ENCODE results near the gene CDK5. TPM values are rescaled to one million over a fixed set of nuclear protein-coding genes. Genes with fewer than 3 reads are reported as not detected.
A peak's percentile ranks its signal among the peaks of the same experiment; 100 is the strongest.

CDK5 gene
- total and polyA plus RNA-seq, 9 of the 15 experiments (the other 6 are each of a cell fraction or from before 2014, with no cell fraction given): 3.2 to 38.0 (median 27.5) TPM

DNA sequence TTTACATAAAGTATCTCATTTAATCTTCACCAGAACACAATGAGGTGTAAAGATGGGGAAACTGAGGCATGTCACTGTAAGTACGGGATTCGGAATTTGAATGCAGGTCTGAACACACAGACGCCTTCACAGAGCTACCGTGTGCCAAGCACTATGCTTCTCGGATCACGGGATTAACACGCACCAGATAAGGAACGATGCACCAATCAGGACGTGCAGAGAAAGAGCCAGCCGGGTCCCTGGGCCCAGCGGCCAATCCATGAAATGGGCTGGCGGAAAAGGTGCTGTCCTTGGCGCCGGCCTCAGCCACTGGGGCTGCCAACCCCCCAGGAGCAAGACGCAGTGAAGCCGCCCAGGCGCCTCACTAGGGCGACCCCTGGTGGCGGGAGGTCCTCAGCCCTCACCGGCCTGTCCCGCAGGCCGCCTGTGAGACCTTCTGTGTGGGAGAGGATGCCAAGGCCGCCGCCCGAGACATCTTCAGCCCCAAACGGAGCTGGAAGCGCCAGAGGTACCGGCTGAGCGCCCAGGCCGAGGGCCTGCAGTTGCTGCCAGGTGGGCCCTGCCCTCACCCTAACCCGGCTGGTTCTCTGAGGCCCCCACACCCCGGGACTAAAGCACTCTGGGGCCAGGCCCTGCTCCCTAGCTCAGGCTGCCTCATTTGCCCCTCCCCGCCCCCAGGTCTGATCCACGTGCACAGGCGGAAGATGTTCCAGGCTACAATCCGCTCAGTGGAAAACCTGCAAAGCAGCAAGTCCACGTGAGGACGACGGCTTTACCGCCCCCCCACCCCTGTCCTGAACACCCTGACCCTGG is 49.0 kb downstream of the CDK5 start (continued):
- peak; percentile 94 for TF ChIP-seq TOE1 (IDR thresholded peaks at IDR 0.05; ENCODE audit: borderline replicate concordance)
- peak; percentile 95; the same call in 1 of the 2 replicates for TF ChIP-seq TOE1 (CRISPR knock-in tag; IDR thresholded peaks at IDR 0.05; ENCODE audit: borderline replicate concordance, low read depth)
- TF ChIP-seq, protein P1, sequence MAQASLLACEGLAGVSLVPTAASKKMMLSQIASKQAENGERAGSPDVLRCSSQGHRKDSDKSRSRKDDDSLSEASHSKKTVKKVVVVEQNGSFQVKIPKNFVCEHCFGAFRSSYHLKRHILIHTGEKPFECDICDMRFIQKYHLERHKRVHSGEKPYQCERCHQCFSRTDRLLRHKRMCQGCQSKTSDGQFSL (CRISPR knock-in tag; IDR thresholded peaks at IDR 0.05): peak; percentile 86; the same call in 1 of the 2 replicates
- TF ChIP-seq, protein P1 (tag; IDR thresholded peaks at IDR 0.05): peak; percentile 12 to 66; a peak in 1 of 4 replicates
- TF ChIP-seq, protein P2, sequence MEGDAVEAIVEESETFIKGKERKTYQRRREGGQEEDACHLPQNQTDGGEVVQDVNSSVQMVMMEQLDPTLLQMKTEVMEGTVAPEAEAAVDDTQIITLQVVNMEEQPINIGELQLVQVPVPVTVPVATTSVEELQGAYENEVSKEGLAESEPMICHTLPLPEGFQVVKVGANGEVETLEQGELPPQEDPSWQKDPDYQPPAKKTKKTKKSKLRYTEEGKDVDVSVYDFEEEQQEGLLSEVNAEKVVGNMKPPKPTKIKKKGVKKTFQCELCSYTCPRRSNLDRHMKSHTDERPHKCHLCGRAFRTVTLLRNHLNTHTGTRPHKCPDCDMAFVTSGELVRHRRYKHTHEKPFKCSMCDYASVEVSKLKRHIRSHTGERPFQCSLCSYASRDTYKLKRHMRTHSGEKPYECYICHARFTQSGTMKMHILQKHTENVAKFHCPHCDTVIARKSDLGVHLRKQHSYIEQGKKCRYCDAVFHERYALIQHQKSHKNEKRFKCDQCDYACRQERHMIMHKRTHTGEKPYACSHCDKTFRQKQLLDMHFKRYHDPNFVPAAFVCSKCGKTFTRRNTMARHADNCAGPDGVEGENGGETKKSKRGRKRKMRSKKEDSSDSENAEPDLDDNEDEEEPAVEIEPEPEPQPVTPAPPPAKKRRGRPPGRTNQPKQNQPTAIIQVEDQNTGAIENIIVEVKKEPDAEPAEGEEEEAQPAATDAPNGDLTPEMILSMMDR (IDR thresholded peaks at IDR 0.05 in 2 of 3, conservative IDR thresholded peaks at IDR 0.05 in 1 of 3; ENCODE audit: insufficient read depth in 2 of 3, low read depth in 1 of 3, low read length in 3 of 3): peak; percentile 98 to 100 (median 99)
- peak; percentile 41; the same call in 1 of the 2 replicates for TF ChIP-seq NFE2 (IDR thresholded peaks at IDR 0.05; ENCODE audit: low read depth)
- TF ChIP-seq, protein P3, sequence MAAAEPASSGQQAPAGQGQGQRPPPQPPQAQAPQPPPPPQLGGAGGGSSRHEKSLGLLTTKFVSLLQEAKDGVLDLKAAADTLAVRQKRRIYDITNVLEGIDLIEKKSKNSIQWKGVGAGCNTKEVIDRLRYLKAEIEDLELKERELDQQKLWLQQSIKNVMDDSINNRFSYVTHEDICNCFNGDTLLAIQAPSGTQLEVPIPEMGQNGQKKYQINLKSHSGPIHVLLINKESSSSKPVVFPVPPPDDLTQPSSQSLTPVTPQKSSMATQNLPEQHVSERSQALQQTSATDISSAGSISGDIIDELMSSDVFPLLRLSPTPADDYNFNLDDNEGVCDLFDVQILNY (CRISPR knock-in tag; IDR thresholded peaks at IDR 0.05): peak; percentile 21; the same call in 1 of the 2 replicates
- TF ChIP-seq ZNF124 (CRISPR knock-in tag; IDR thresholded peaks at IDR 0.05): no peak
- no peak for TF ChIP-seq HNRNPLL (IDR thresholded peaks at IDR 0.05; ENCODE audit: low read depth, low read length, poor library complexity, severe bottlenecking)
- TF ChIP-seq ZNF586 (CRISPR knock-in tag; conservative IDR thresholded peaks at IDR 0.05): no peak
- TF ChIP-seq, protein P4, sequence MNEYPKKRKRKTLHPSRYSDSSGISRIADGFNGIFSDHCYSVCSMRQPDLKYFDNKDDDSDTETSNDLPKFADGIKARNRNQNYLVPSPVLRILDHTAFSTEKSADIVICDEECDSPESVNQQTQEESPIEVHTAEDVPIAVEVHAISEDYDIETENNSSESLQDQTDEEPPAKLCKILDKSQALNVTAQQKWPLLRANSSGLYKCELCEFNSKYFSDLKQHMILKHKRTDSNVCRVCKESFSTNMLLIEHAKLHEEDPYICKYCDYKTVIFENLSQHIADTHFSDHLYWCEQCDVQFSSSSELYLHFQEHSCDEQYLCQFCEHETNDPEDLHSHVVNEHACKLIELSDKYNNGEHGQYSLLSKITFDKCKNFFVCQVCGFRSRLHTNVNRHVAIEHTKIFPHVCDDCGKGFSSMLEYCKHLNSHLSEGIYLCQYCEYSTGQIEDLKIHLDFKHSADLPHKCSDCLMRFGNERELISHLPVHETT (CRISPR knock-in tag; conservative IDR thresholded peaks at IDR 0.05 in 1 of 2, IDR thresholded peaks at IDR 0.05 in 1 of 2): peak in 1 of 2 experiments; percentile 67; a peak in 2 of 4 replicates
- peak; percentile 74; the same call in 1 of the 2 replicates for TF ChIP-seq GATAD2A (IDR thresholded peaks at IDR 0.05)
- TF ChIP-seq, protein P5, sequence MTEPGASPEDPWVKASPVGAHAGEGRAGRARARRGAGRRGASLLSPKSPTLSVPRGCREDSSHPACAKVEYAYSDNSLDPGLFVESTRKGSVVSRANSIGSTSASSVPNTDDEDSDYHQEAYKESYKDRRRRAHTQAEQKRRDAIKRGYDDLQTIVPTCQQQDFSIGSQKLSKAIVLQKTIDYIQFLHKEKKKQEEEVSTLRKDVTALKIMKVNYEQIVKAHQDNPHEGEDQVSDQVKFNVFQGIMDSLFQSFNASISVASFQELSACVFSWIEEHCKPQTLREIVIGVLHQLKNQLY (CRISPR knock-in tag; conservative IDR thresholded peaks at IDR 0.05): no peak
- TF ChIP-seq HDAC1 (IDR thresholded peaks at IDR 0.05): peak in 1 of 2 experiments; percentile 73; a peak in 2 of 4 replicates
- no peak for TF ChIP-seq SPI1 (IDR thresholded peaks at IDR 0.05; ENCODE audit: borderline replicate concordance, low read depth, low read length)
- TF ChIP-seq OTX1 (CRISPR knock-in tag; IDR thresholded peaks at IDR 0.05): peak; percentile 45; the same call in 1 of the 2 replicates
- no peak for TF ChIP-seq BRF1 (IDR thresholded peaks at IDR 0.05; ENCODE audit: borderline replicate concordance, extremely low read depth, insufficient read length)
- TF ChIP-seq SMAD4 (CRISPR knock-in tag; conservative IDR thresholded peaks at IDR 0.05): peak; percentile 96
- peak; percentile 95; the same call in 1 of the 2 replicates for TF ChIP-seq PTBP1 (IDR thresholded peaks at IDR 0.05; ENCODE audit: low read depth, low read length)
- TF ChIP-seq ZKSCAN3 (CRISPR knock-in tag; IDR thresholded peaks at IDR 0.05): no peak
- no peak for TF ChIP-seq TFAM (CRISPR knock-in tag; conservative IDR thresholded peaks at IDR 0.05)

Measured in K562 (cell line).